ENCODE results near the gene ZNF618. TPM values are rescaled to one million over a fixed set of nuclear protein-coding genes. Genes with fewer than 3 reads are reported as not detected.
"Not testable (repeated sequence)": the region's sequence is repeated elsewhere in the genome, so short reads cannot be mapped to it uniquely, and the experiment has no call there.

ZNF618 gene
- total RNA-seq, 2 donors from 2014 or later: 1.4 to 3.0 TPM

DNA sequence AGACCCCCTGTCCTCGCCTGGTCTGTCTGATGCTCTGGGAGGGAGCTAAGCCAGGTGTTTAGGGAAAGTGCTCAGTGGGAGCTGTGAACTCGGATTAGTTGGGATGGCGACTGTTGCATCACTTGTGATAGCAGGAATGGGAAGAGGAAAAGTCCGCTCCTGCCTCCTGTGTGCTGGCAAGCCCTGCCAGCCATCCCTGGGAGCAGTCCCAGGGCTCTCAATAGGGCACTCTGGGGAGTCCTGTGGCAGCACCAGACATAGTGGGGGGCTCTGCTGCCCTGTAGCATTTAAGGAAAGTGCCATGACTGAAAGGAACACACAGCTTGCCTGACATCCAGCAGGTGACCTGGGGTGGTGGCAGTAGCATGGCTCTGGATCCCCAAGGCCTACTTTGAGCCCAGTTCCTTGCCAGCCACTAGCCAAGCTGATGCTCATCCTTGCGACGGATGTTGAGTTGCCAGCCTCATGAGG, 120.5 kb downstream of the ZNF618 start:
- Histone ChIP-seq H3K27ac (no peak overlapping the region), H3K27me3 (no peaks in the 10 kb centered on the region), H3K4me1 (peaks cover 0 to 42% of the 10 kb centered on the region in 2 donors), H3K9me3 (no peaks in the 10 kb centered on the region), H3K36me3 (no peaks in the 10 kb centered on the region), H3K4me3 (no peak overlapping the region)
- TF ChIP-seq CTCF (IDR thresholded peaks at IDR 0.05): no peak
- DNase-seq (ENCODE audit: low spot score): peak; percentile 52

GRCh38 chr9:113997064-113997463, 121.0 kb downstream of the ZNF618 start:
- not testable (repeated sequence) for H3K27me3 ChIP-seq; H3K9me3 ChIP-seq; H3K27ac ChIP-seq; H3K36me3 ChIP-seq; DNase-seq (ENCODE audit: low spot score); H3K4me3 ChIP-seq
- peaks cover 0 to 37% of the 10 kb centered on the region in 2 donors for H3K4me1 ChIP-seq

DNA sequence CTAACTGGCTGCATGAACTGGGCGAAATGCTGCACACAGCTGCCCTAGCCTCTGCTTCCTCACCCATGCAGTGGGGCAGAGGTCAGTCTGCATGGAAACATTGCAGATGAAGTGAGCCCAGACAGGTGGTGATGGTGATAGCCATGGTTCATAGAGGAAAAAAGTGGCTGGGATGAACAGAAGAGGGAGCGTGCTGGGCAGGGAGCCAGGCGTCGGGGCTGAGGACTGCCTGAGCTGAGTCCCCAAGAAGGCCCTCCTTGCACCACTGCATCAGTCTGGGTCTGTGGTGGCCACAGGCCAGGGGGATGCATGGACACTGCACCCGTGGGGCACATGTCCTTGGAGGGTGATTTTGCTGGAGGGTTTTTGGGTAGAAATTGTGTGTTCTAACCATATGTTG, 121.5 kb downstream of the ZNF618 start:
- DNase-seq (ENCODE audit: low spot score): peak; percentile 54

DNA sequence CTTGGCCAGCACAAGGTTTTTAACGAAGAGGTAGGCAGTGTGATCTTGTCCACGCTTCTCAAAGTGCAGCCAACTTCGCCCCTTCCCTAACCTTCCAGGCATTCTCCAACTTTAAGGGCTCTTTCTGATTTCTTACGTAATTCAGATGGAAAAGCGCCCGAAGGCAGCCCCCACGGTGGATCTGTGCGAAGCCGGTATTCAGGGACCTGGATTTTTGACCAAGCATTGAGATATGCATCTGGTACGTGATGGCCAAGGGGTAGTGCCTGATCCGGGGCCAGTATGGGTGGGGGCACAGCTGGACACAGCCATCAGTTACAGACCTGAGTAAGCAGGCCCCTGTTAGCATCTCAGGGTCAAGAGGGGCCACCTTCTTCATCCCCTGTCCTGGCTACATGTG, 122.0 kb downstream of the ZNF618 start:
- Histone ChIP-seq H3K36me3 (no peaks in the 10 kb centered on the region), H3K9me3 (no peaks in the 10 kb centered on the region), H3K4me1 (peaks cover 0 to 31% of the 10 kb centered on the region in 2 donors), H3K4me3 (no peak overlapping the region), H3K27me3 (no peaks in the 10 kb centered on the region), H3K27ac (no peak overlapping the region)
- TF ChIP-seq CTCF (IDR thresholded peaks at IDR 0.05): no peak
- peak; percentile 56 for DNase-seq (ENCODE audit: low spot score)

More for the DNA sequence above, 121.5 kb downstream of the ZNF618 start:
- Histone ChIP-seq H3K4me1 (peaks cover 0 to 32% of the 10 kb centered on the region in 2 donors), H3K27me3 (no peaks in the 10 kb centered on the region), H3K36me3 (no peaks in the 10 kb centered on the region), H3K27ac (no peak overlapping the region), H3K4me3 (no peak overlapping the region), H3K9me3 (no peaks in the 10 kb centered on the region)
- no peak for TF ChIP-seq CTCF (IDR thresholded peaks at IDR 0.05)

DNA sequence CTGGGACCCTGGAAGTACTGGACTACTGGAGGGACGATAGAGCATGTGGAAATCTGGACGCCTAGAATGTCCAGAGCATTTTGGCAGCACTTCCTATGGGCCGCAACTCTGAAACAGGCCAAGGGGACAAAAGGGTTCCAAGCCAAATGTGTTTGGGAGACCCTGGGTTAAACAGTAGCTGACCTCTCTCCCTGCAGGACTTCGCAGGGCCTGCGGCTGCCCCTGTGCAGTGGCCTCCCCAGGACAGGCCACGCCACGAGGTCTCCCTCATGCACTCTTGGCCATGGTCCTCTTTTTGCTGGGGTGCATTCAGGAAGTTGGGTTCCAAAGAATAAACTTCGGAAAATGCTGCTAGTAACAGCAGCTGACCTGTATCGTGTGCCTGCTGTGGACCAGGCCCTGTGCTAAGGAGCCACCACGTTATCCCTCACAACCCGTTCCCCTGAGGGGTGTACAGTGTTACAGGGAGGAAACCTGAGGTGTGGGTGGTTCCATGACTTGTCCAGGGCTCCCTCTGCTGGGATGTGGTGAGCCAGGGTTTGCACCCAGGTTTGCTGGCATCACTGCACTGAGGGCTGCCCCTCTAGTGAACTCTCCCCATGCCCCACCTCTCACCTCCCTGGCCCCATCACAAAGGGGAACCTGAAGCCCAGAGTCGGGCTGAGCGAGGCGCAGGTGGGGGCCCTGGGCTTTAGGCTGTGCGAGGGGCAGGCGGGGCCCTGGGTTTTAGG, 122.6 kb downstream of the ZNF618 start:
- Histone ChIP-seq H3K36me3 (no peaks in the 10 kb centered on the region), H3K27ac (no peak overlapping the region), H3K4me1 (peaks cover 0 to 31% of the 10 kb centered on the region in 2 donors), H3K27me3 (no peaks in the 10 kb centered on the region), H3K9me3 (no peaks in the 10 kb centered on the region), H3K4me3 (no peak overlapping the region)
- peak; percentile 54 for DNase-seq (ENCODE audit: low spot score)
- TF ChIP-seq CTCF (IDR thresholded peaks at IDR 0.05): no peak

GRCh38 chr9:113999256-114000062, 123.3 kb downstream of the ZNF618 start:
- no peaks in the 10 kb centered on the region for H3K9me3 ChIP-seq
- no peaks in the 10 kb centered on the region for H3K36me3 ChIP-seq
- no peak overlapping the region for H3K27ac ChIP-seq
- no peaks in the 10 kb centered on the region for H3K27me3 ChIP-seq
- no peak overlapping the region for H3K4me3 ChIP-seq
- H3K4me1 ChIP-seq: peaks cover 0 to 31% of the 10 kb centered on the region in 2 donors
- peak; percentile 52 for DNase-seq (ENCODE audit: low spot score)
- no peak for TF ChIP-seq CTCF (IDR thresholded peaks at IDR 0.05)
